ENCODE data around the gene ZNF274. TPM values are rescaled to one million over a fixed set of nuclear protein-coding genes. Genes with fewer than 3 reads are reported as not detected.

ZNF274 gene
- total RNA-seq, 1 experiment from 2014 or later, result 15.4 TPM

DNA sequence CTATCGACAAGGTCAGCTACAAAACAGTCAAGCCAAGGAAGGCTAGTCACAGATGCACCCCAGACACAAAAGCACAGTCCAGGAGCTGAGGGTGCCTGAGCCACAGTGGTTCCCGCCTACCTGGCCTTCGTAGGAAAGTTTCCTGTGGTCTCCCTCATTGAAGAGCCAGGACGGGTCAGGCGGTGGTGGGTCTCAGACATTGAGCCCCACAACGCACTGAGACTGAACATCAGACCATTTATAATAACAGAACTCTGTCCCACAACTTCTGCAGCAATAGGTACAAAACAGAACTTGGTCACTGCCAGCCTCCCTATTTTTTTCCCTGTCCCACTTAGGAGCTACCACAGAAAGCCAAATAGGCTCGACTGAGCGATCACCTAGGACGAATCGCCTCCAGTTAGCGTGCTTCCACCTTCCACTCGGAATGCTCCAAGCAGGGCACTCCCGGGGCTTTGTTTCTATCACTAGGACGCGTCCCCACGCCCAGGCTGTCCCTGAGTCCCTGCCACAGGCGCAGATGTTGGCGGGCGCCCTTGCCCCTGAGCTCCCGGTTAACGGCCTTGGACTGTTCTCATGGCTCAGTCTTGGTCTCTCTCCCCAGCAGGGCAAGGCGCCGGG is 45.2 kb downstream of the ZNF274 start:
- peak overlapping the region; percentile 92 for H3K9ac ChIP-seq (ENCODE audit: low read length)
- no peak for ATAC-seq
- peaks cover 34% of the 10 kb centered on the region for H3K36me3 ChIP-seq (ENCODE audit: low read depth, low read length)
- no peaks in the 10 kb centered on the region for H3F3A ChIP-seq (ENCODE audit: low read length, unreplicated experiment)
- CTCF ChIA-PET, result interaction anchor here (0.6 to 0.8 kb wide), 2 partner anchors 48 to 311 kb away, joined by 3 to 11 read pairs; partner anchors contain the start of gene ZNF417
- BruUV-seq (replicated peaks), result TSS peak; percentile 89
- peak overlapping the region; percentile 69 for H3K27ac ChIP-seq (ENCODE audit: low read length)
- peak overlapping the region; percentile 89 for H3K4me2 ChIP-seq (ENCODE audit: low read length)
- intact Hi-C loops (cut with micrococcal nuclease), result no loop called here
- H3K9me3 ChIP-seq (ENCODE audit: low read length), result peaks cover 18% of the 10 kb centered on the region
- POLR2A ChIA-PET (ENCODE audit: unreplicated experiment), result interaction anchor here (1.0 kb wide), 1 partner anchor 135 kb away, joined by 5 read pairs; the partner anchor contains the start of gene ZNF497
- no peaks in the 10 kb centered on the region for H3K27me3 ChIP-seq (ENCODE audit: low read length)
- peak overlapping the region; percentile 72 for H3K4me3 ChIP-seq (ENCODE audit: low read length)
- H3K9me2 ChIP-seq (replicated peaks; ENCODE audit: low read length), result no peaks in the 10 kb centered on the region
- H3K79me2 ChIP-seq (ENCODE audit: low read length), result peaks cover 31% of the 10 kb centered on the region
- H2AFZ ChIP-seq (ENCODE audit: low read length), result peak overlapping the region; percentile 94
- H3K4me1 ChIP-seq (ENCODE audit: insufficient read depth, low read length), result peaks cover 14% of the 10 kb centered on the region
- DNase-seq, result no peak
- H4K20me1 ChIP-seq (ENCODE audit: low read length), result no peaks in the 10 kb centered on the region
- TF ChIP-seq EZH2 (IDR thresholded peaks at IDR 0.05; ENCODE audit: low read length, unreplicated experiment) (no peak), EZH2phosphoT487 (IDR thresholded peaks at IDR 0.05; ENCODE audit: borderline replicate concordance, low read length) (no peak)
- TF ChIP-seq, protein P1, sequence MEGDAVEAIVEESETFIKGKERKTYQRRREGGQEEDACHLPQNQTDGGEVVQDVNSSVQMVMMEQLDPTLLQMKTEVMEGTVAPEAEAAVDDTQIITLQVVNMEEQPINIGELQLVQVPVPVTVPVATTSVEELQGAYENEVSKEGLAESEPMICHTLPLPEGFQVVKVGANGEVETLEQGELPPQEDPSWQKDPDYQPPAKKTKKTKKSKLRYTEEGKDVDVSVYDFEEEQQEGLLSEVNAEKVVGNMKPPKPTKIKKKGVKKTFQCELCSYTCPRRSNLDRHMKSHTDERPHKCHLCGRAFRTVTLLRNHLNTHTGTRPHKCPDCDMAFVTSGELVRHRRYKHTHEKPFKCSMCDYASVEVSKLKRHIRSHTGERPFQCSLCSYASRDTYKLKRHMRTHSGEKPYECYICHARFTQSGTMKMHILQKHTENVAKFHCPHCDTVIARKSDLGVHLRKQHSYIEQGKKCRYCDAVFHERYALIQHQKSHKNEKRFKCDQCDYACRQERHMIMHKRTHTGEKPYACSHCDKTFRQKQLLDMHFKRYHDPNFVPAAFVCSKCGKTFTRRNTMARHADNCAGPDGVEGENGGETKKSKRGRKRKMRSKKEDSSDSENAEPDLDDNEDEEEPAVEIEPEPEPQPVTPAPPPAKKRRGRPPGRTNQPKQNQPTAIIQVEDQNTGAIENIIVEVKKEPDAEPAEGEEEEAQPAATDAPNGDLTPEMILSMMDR (conservative IDR thresholded peaks at IDR 0.05; ENCODE audit: low read depth, low read length), result no peak

DNA sequence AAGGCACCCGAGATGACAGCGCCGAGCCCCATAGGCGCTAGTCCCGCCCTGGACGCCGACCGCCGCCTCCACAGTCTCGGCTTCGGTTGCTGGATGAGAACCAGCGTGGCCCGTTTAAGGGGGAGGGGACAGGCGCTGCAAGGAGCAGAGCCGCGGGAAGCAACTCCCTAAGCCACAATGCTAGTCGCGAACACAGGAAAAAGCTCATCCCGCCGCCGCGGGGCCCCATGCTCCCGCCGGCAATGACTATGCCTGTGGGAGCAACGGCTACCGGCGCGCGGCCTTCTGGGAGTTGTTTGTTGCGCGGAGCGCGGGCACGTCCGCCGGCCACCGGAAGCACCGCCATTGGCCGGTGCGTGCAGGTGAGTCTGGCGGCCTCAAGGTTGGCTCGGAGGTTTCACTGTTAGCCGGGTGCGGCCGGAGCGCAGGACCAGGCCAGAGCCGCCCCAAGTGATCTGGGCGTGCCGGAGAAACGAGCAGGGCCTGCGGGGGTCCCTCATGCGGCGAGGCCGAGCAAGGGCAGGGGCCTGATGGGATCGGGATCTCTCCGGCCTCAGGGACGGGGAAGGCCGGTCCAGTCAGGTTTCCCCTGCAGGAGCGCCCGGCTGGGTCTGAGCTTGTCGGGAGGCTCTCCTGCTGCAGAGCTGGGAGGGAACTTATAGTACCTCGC is 45.9 kb downstream of the ZNF274 start, which contains the start of gene ZNF544:
Gene ZNF544 (plus strand): TSS at position 330 of the 670 bp plus-strand sequence. CDS start 15,110 bp downstream, outside the sequence.
- CTCF ChIA-PET, result interaction anchor here (0.5 to 0.8 kb wide), 3 partner anchors 47 to 312 kb away, joined by 3 to 11 read pairs (median 3); partner anchors contain the start of gene ZNF417
- BruUV-seq (replicated peaks), result no TSS peak
- intact Hi-C loops (cut with micrococcal nuclease), result no loop called here

More for the DNA sequence above, 45.9 kb downstream of the ZNF274 start, which contains the start of gene ZNF544:
- ATAC-seq (peak; percentile 92), DNase-seq (peak; percentile 80)
- Histone ChIP-seq H3K9ac (ENCODE audit: low read length) (peak within 1 kb of the TSS; percentile 92), H3K9me2 (replicated peaks; ENCODE audit: low read length) (no peaks in the 10 kb centered on the region), H3K36me3 (ENCODE audit: low read depth, low read length) (peaks cover 41% of the 10 kb centered on the region), H3K9me3 (ENCODE audit: low read length) (peaks cover 20% of the 10 kb centered on the region; the same call in 1 of the 2 replicates), H3K79me2 (ENCODE audit: low read length) (peaks cover 33% of the 10 kb centered on the region), H3K4me2 (ENCODE audit: low read length) (peak within 1 kb of the TSS; percentile 89), H3K27me3 (ENCODE audit: low read length) (no peaks in the 10 kb centered on the region), H3K4me1 (ENCODE audit: insufficient read depth, low read length) (peaks cover 14% of the 10 kb centered on the region), H3K4me3 (ENCODE audit: low read length) (peak within 1 kb of the TSS; percentile 72), H3F3A (ENCODE audit: low read length, unreplicated experiment) (no peaks in the 10 kb centered on the region), H2AFZ (ENCODE audit: low read length) (peak within 1 kb of the TSS; percentile 94), H3K27ac (ENCODE audit: low read length) (peak within 1 kb of the TSS; percentile 69), H4K20me1 (ENCODE audit: low read length) (no peaks in the 10 kb centered on the region)
- POLR2A ChIA-PET (ENCODE audit: unreplicated experiment), result interaction anchor here (1.0 kb wide), 1 partner anchor 134 kb away, joined by 5 read pairs; the partner anchor contains the start of gene ZNF497
- TF ChIP-seq EZH2phosphoT487 (IDR thresholded peaks at IDR 0.05; ENCODE audit: borderline replicate concordance, low read length) (no peak), EZH2 (IDR thresholded peaks at IDR 0.05; ENCODE audit: low read length, unreplicated experiment) (no peak)
- TF ChIP-seq, protein P1 (conservative IDR thresholded peaks at IDR 0.05; ENCODE audit: low read depth, low read length), result no peak

Measured in PC-3 (cell line).